ENCODE data around the gene TESPA1. TPM values are rescaled to one million over a fixed set of nuclear protein-coding genes. Genes with fewer than 3 reads are reported as not detected.

TESPA1 gene
- total and polyA plus RNA-seq, 9 of the 15 experiments (the other 6 are each of a cell fraction or from before 2014, with no cell fraction given): 0.72 to 7.1 (median 2.4) TPM

DNA sequence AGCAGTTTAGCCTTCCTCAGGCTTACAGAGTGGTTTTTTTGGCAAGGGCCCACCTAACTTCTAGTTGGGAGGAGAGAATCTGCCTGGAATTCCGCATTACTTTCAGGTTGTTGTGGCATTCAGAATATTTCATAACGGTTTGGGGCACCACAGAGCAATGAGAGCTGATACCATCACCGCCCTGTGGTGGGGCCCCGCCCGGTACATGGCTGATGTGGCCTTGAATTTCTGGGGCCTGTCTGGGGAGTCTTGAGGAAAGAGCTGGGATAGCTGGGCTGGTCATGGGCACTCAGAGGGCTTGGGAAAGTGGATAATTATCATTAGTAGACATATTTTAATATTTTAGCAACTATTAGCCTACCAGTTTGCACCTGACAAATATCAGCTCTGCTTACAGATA lies 4.2 kb downstream of the TESPA1 start (continued):
- no peak for TF ChIP-seq JUN (IDR thresholded peaks at IDR 0.05; ENCODE audit: borderline replicate concordance, low read depth, low read length)
- no peak for TF ChIP-seq JUN (CRISPR knock-in tag; IDR thresholded peaks at IDR 0.05; ENCODE audit: borderline replicate concordance)
- no peak for TF ChIP-seq NR3C1 (CRISPR knock-in tag; IDR thresholded peaks at IDR 0.05)
- no peak for TF ChIP-seq ERF (CRISPR knock-in tag; IDR thresholded peaks at IDR 0.05)
- 0 out of 2 replicates have a peak, but pooled peaks have one; percentile 34 for TF ChIP-seq ZNF766 (CRISPR knock-in tag; conservative IDR thresholded peaks at IDR 0.05)
- no peak for TF ChIP-seq ZFP1 (CRISPR knock-in tag; IDR thresholded peaks at IDR 0.05)
- TF ChIP-seq NCOA6 (IDR thresholded peaks at IDR 0.05): no peak
- TF ChIP-seq FOSL1 (tag; conservative IDR thresholded peaks at IDR 0.05): no peak
- no peak for TF ChIP-seq ELF1 (tag; IDR thresholded peaks at IDR 0.05)
- 0 out of 2 replicates have a peak, but pooled peaks have one; percentile 5 for TF ChIP-seq C11orf30 (IDR thresholded peaks at IDR 0.05; ENCODE audit: low read depth)
- 0 out of 4 replicates have a peak, but pooled peaks of 1 of the 2 experiments have one; percentile 13 for TF ChIP-seq TEAD1 (CRISPR knock-in tag; IDR thresholded peaks at IDR 0.05)
- no peak for TF ChIP-seq GABPA (tag; conservative IDR thresholded peaks at IDR 0.05; ENCODE audit: low read depth)
- TF ChIP-seq ZBTB26 (CRISPR knock-in tag; IDR thresholded peaks at IDR 0.05): no peak
- 0 out of 2 replicates have a peak, but pooled peaks have one; percentile 24 for TF ChIP-seq ZNF592 (IDR thresholded peaks at IDR 0.05)
- no peak for TF ChIP-seq PHF8 (IDR thresholded peaks at IDR 0.05; ENCODE audit: borderline replicate concordance, low read length)
- peak; percentile 25; the same call in 1 of the 2 replicates for TF ChIP-seq RNF2 (IDR thresholded peaks at IDR 0.05)
- TF ChIP-seq CXXC5 (CRISPR knock-in tag; IDR thresholded peaks at IDR 0.05): 0 out of 2 replicates have a peak, but pooled peaks have one; percentile 14
